ENCODE data around the gene EFCAB6. TPM values are rescaled to one million over a fixed set of nuclear protein-coding genes. Genes with fewer than 3 reads are reported as not detected.

EFCAB6 gene
- total and polyA plus RNA-seq, 7 experiments from 2014 or later = 0.08 to 1.4 (median 0.39) TPM; not detected in 1

DNA sequence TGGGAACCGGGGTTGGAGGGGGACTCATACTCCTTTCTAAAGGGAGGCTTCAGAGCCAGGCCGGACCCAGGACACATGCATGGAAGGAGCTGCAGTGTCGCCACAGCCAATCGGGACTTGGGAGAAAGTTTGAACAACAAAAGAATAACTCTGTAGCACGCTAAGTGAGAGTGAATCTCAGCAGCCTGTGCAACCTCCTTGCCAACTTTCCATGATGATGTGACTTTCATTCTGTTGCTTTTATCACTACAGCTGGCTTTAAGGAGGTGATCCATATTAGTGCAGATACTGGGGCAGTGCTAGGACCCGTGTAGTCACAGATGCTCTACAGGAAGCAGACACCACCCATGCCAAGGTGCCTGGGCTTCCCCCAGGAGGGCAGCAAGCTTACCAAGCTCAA is 243.0 kb downstream of the EFCAB6 start:
- POLR2A ChIA-PET = no interaction called here
- no peaks in the 10 kb centered on the region for H3K27me3 ChIP-seq (ENCODE audit: control insufficient read depth in 2 of 2, insufficient read depth in 2 of 2, low read length in 2 of 2)
- no peak for DNase-seq

DNA sequence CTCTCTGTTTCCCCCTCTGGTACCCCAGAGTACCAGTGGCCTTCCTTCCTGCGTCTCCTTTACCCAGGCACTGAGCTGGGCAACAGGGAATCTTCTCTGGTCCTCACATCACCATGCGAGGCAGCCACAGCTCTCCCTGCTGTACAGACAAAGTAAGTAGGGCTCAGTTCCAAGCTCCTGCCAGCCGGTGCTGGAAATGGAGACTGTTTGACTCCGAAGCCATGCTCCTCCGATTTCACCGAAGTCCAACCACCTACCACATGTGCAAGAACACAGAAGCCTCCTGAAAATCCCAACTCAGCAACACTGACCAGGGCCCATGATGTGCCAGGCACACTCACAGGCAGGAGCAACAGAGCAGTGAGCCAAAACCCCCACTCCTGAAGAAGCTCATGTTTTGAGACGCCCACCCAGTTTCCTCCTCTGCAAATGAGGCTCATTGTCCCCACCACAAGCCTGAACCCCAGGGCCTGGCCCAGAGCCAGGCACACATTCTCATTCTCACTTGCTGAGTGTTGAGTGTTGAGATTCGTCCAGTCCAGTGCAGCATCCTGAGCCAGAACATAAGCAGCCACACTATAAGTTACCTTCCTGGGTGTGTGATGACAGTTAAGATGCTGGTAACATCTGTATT is 244.3 kb downstream of the EFCAB6 start:
- H3K9me3 ChIP-seq (ENCODE audit: control insufficient read depth in 2 of 3, low read length in 3 of 3) = no peaks in the 10 kb centered on the region
- H3K27ac ChIP-seq (ENCODE audit: low read depth, low read length) = no peak overlapping the region
- DNase-seq (no peak), ATAC-seq (no peak)
- no peak overlapping the region for H3K27ac Mint-ChIP-seq
- H3K4me3 ChIP-seq (ENCODE audit: low read length) = no peak overlapping the region
- H3K27me3 ChIP-seq (ENCODE audit: control insufficient read depth in 2 of 2, insufficient read depth in 2 of 2, low read length in 2 of 2) = no peaks in the 10 kb centered on the region
- peaks cover 0 to 3% (median 0%) of the 10 kb centered on the region in 7 donors for H3K4me1 Mint-ChIP-seq
- no peak overlapping the region for H3K4me3 Mint-ChIP-seq
- ChIA-PET CTCF (no interaction called here), POLR2A (no interaction called here)
- H3K36me3 Mint-ChIP-seq = no peaks in the 10 kb centered on the region
- peaks cover 0 to 9% (median 4%) of the 10 kb centered on the region in 5 donors for H3K27me3 Mint-ChIP-seq
- intact Hi-C loops (cut with micrococcal nuclease) = no loop called here
- peaks cover 0 to 4% (median 0%) of the 10 kb centered on the region in 11 donors for H3K9me3 Mint-ChIP-seq
- no peaks in the 10 kb centered on the region for H3K4me1 ChIP-seq (ENCODE audit: control insufficient read depth in 2 of 2, insufficient read depth in 2 of 2, low read length in 2 of 2)
- no peaks in the 10 kb centered on the region for H3K36me3 ChIP-seq (ENCODE audit: control insufficient read depth in 2 of 3, insufficient read depth in 3 of 3, low read length in 3 of 3)

More for the DNA sequence above, 243.0 kb downstream of the EFCAB6 start:
- CTCF ChIA-PET = no interaction called here
- H3K27ac Mint-ChIP-seq = no peak overlapping the region
- peaks cover 0 to 4% (median 0%) of the 10 kb centered on the region in 11 donors for H3K9me3 Mint-ChIP-seq
- H3K4me1 Mint-ChIP-seq = peaks cover 0 to 3% (median 0%) of the 10 kb centered on the region in 7 donors
- no peak overlapping the region for H3K4me3 Mint-ChIP-seq
- no peaks in the 10 kb centered on the region for H3K4me1 ChIP-seq (ENCODE audit: control insufficient read depth in 2 of 2, insufficient read depth in 2 of 2, low read length in 2 of 2)
- intact Hi-C loops (cut with micrococcal nuclease) = no loop called here
- H3K27ac ChIP-seq (ENCODE audit: low read depth, low read length) = no peak overlapping the region
- H3K27me3 Mint-ChIP-seq = peaks cover 3 to 15% (median 8%) of the 10 kb centered on the region in 5 donors
- no peak overlapping the region for H3K4me3 ChIP-seq (ENCODE audit: low read length)
- no peaks in the 10 kb centered on the region for H3K36me3 ChIP-seq (ENCODE audit: control insufficient read depth in 2 of 3, insufficient read depth in 3 of 3, low read length in 3 of 3)
- no peaks in the 10 kb centered on the region for H3K9me3 ChIP-seq (ENCODE audit: control insufficient read depth in 2 of 3, low read length in 3 of 3)
- H3K36me3 Mint-ChIP-seq = no peaks in the 10 kb centered on the region
- ATAC-seq = no peak

DNA sequence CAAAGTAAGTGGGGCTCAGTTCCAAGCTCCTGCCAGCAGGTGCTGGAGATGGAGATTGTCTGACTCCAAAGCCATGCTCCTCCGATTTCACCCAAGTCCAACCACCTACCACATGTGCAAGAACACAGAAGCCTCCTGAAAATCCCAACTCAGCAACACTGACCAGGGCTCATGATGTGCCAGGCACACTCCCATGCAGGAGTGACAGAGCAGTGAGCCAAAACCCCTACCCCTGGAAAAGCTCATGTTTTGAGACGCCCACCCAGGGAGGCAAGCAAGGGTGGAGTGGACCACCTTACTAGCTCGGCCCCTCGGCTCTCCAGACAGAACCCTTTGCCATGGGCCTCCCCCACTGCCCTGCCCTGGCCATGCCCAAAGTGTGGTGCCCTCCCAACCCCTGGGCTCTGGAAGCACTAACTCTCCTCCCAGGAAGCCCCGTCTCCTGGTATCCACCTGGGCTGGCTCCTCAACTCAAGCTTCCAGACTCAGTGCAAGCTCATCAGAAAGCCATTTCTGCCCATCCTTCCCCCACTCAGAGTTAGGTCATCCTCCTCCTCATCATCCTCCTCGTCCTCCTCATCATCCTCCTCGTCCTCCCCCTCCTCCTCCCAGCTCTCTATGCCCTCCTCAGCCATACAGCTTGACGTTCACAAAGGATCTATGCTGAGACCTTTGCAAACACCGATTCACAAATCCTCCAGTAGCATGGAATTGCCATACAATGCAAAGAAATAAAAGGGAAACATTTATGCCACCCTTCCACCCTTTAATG is 245.4 kb downstream of the EFCAB6 start:
- intact Hi-C loops (cut with micrococcal nuclease) = no loop called here

DNA sequence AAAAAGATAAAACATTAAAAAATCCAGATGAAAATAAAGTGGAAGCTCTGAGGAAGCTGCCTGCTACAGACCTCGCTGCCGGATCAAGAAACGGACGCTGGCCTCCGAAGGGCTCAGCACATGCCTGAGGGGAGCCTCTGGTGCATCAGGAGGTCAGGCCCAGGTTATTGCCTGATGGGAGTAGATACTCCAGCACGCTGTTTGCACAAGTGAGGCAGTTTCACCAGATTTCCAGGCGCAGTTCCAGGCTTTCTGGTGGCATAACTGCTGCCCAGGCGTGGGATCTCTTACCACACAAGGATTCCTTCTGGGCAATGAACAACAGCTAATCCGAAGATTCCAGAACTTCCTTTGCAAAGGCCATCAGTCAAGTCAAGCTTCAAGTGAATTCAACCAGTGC is 246.1 kb downstream of the EFCAB6 start:
- Histone ChIP-seq H3K4me1 (ENCODE audit: control insufficient read depth in 2 of 2, insufficient read depth in 2 of 2, low read length in 2 of 2) (no peaks in the 10 kb centered on the region), H3K4me3 (ENCODE audit: low read length) (no peak overlapping the region), H3K27me3 (ENCODE audit: control insufficient read depth in 2 of 2, insufficient read depth in 2 of 2, low read length in 2 of 2) (no peaks in the 10 kb centered on the region), H3K27ac (ENCODE audit: low read depth, low read length) (no peak overlapping the region), H3K36me3 (ENCODE audit: control insufficient read depth in 2 of 3, insufficient read depth in 3 of 3, low read length in 3 of 3) (no peaks in the 10 kb centered on the region), H3K9me3 (ENCODE audit: control insufficient read depth in 2 of 3, low read length in 3 of 3) (no peaks in the 10 kb centered on the region)
- H3K4me3 Mint-ChIP-seq = no peak overlapping the region
- ChIA-PET POLR2A (no interaction called here), CTCF (no interaction called here)
- H3K9me3 Mint-ChIP-seq = peaks cover 0 to 4% (median 0%) of the 10 kb centered on the region in 11 donors
- intact Hi-C loops (cut with micrococcal nuclease) = no loop called here
- no peaks in the 10 kb centered on the region for H3K36me3 Mint-ChIP-seq
- ATAC-seq = no peak
- H3K4me1 Mint-ChIP-seq = peaks cover 0 to 3% (median 0%) of the 10 kb centered on the region in 7 donors
- no peak overlapping the region for H3K27ac Mint-ChIP-seq
- H3K27me3 Mint-ChIP-seq = peaks cover 0 to 2% (median 0%) of the 10 kb centered on the region in 5 donors
- DNase-seq = no peak

More for the DNA sequence above, 245.4 kb downstream of the EFCAB6 start:
- Mint-ChIP-seq H3K27me3 (peaks cover 0 to 2% (median 0%) of the 10 kb centered on the region in 5 donors), H3K4me3 (no peak overlapping the region), H3K27ac (no peak overlapping the region), H3K9me3 (peaks cover 0 to 4% (median 0%) of the 10 kb centered on the region in 11 donors), H3K4me1 (peaks cover 0 to 3% (median 0%) of the 10 kb centered on the region in 7 donors), H3K36me3 (no peaks in the 10 kb centered on the region)
- ChIA-PET POLR2A (no interaction called here), CTCF (no interaction called here)
- Histone ChIP-seq H3K36me3 (ENCODE audit: control insufficient read depth in 2 of 3, insufficient read depth in 3 of 3, low read length in 3 of 3) (no peaks in the 10 kb centered on the region), H3K9me3 (ENCODE audit: control insufficient read depth in 2 of 3, low read length in 3 of 3) (no peaks in the 10 kb centered on the region), H3K27ac (ENCODE audit: low read depth, low read length) (no peak overlapping the region), H3K27me3 (ENCODE audit: control insufficient read depth in 2 of 2, insufficient read depth in 2 of 2, low read length in 2 of 2) (no peaks in the 10 kb centered on the region), H3K4me3 (ENCODE audit: low read length) (no peak overlapping the region), H3K4me1 (ENCODE audit: control insufficient read depth in 2 of 2, insufficient read depth in 2 of 2, low read length in 2 of 2) (no peaks in the 10 kb centered on the region)
- ATAC-seq = no peak
- no peak for DNase-seq

DNA sequence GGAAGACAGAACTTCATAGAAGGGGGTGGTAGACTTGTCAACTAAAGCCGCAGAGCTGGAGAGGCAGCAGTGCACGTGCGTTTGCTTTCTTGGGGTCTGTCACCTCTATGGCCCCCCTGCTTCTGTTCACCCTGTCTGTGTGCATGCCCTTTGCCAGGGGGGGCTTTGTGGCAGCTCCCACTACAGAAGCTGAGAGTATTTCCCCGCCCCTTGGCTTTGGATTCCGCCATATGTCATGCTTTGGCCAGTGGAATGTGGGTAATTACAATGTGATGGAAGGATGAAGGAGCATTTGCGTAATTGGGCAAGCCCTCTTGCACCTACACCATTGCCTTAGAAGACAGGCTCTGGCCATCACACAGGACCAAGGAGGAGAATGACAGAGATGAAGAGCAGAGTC is 247.2 kb downstream of the EFCAB6 start:
- Mint-ChIP-seq H3K9me3 (peaks cover 0 to 4% (median 0%) of the 10 kb centered on the region in 11 donors), H3K36me3 (no peaks in the 10 kb centered on the region), H3K4me1 (no peaks in the 10 kb centered on the region), H3K4me3 (no peak overlapping the region), H3K27ac (no peak overlapping the region), H3K27me3 (peaks cover 0 to 10% (median 0%) of the 10 kb centered on the region in 5 donors)
- CTCF ChIA-PET = no interaction called here
- DNase-seq = no peak
- Histone ChIP-seq H3K4me1 (ENCODE audit: control insufficient read depth in 2 of 2, insufficient read depth in 2 of 2, low read length in 2 of 2) (no peaks in the 10 kb centered on the region), H3K27me3 (ENCODE audit: control insufficient read depth in 2 of 2, insufficient read depth in 2 of 2, low read length in 2 of 2) (no peaks in the 10 kb centered on the region), H3K27ac (ENCODE audit: low read depth, low read length) (no peak overlapping the region), H3K36me3 (ENCODE audit: control insufficient read depth in 2 of 3, insufficient read depth in 3 of 3, low read length in 3 of 3) (no peaks in the 10 kb centered on the region), H3K4me3 (ENCODE audit: low read length) (no peak overlapping the region), H3K9me3 (ENCODE audit: control insufficient read depth in 2 of 3, low read length in 3 of 3) (no peaks in the 10 kb centered on the region)
- intact Hi-C loops (cut with micrococcal nuclease) = no loop called here
- ATAC-seq = no peak
- POLR2A ChIA-PET = no interaction called here

DNA sequence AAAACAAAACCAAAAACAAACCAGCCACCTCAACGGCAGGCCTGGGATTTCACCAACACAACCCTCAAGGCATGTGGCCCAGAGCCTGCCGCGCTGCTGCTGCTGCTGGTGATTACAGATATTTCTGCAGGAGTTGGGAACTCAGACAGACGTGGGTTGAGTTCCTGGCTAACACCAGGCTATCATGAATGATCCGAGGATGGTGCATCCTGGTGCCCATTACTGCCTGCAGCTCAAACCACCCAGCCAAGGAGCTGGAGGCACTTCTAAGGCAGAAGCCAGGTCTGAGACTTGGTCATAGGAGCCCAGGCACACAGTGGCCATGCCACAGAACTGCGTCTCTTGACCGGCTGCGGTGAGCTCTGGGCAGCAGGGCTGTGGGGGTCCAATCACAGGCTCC is 248.5 kb downstream of the EFCAB6 start:
- DNase-seq = no peak
- H3K27ac ChIP-seq (ENCODE audit: low read depth, low read length) = no peak overlapping the region
- no peaks in the 10 kb centered on the region for H3K4me1 Mint-ChIP-seq
- H3K36me3 ChIP-seq (ENCODE audit: control insufficient read depth in 2 of 3, insufficient read depth in 3 of 3, low read length in 3 of 3) = no peaks in the 10 kb centered on the region
- H3K27me3 Mint-ChIP-seq = peaks cover 0 to 10% (median 0%) of the 10 kb centered on the region in 5 donors
- intact Hi-C loops (cut with micrococcal nuclease) = no loop called here
- CTCF ChIA-PET = no interaction called here
- H3K9me3 ChIP-seq (ENCODE audit: control insufficient read depth in 2 of 3, low read length in 3 of 3) = no peaks in the 10 kb centered on the region
- no peak overlapping the region for H3K27ac Mint-ChIP-seq
- POLR2A ChIA-PET = no interaction called here
- H3K4me3 Mint-ChIP-seq = no peak overlapping the region
- ATAC-seq = no peak
- H3K36me3 Mint-ChIP-seq = no peaks in the 10 kb centered on the region
- no peaks in the 10 kb centered on the region for H3K27me3 ChIP-seq (ENCODE audit: control insufficient read depth in 2 of 2, insufficient read depth in 2 of 2, low read length in 2 of 2)
- no peaks in the 10 kb centered on the region for H3K4me1 ChIP-seq (ENCODE audit: control insufficient read depth in 2 of 2, insufficient read depth in 2 of 2, low read length in 2 of 2)
- H3K4me3 ChIP-seq (ENCODE audit: low read length) = no peak overlapping the region
- peaks cover 0 to 4% (median 0%) of the 10 kb centered on the region in 11 donors for H3K9me3 Mint-ChIP-seq

DNA sequence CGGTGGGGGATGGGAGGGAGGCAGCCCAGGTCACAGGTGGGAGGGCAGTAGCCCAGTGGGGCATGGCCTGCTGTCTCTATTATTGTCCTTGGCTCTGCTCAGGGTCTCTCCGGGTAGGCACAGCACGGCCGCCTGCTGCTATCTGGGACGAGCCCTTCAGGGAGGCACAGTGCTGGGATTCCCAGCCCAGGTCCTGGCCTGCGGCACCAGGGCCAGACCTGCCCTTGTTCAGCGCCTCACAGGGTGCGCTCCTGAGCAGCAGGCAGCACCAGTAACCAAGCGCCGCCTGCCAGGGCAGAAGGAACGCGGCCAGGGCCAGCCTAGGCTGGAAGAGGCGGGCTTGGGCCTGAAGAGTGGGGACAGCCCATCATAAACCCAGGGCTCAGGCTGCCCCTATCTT is 249.3 kb downstream of the EFCAB6 start:
- Mint-ChIP-seq H3K27me3 (peaks cover 0 to 10% (median 0%) of the 10 kb centered on the region in 5 donors), H3K9me3 (peaks cover 0 to 4% (median 0%) of the 10 kb centered on the region in 11 donors)
- POLR2A ChIA-PET = no interaction called here

More for the DNA sequence above, 249.3 kb downstream of the EFCAB6 start:
- Histone ChIP-seq H3K9me3 (ENCODE audit: control insufficient read depth in 2 of 3, low read length in 3 of 3) (no peaks in the 10 kb centered on the region), H3K27me3 (ENCODE audit: control insufficient read depth in 2 of 2, insufficient read depth in 2 of 2, low read length in 2 of 2) (no peaks in the 10 kb centered on the region), H3K36me3 (ENCODE audit: control insufficient read depth in 2 of 3, insufficient read depth in 3 of 3, low read length in 3 of 3) (no peaks in the 10 kb centered on the region), H3K4me3 (ENCODE audit: low read length) (no peak overlapping the region), H3K4me1 (ENCODE audit: control insufficient read depth in 2 of 2, insufficient read depth in 2 of 2, low read length in 2 of 2) (no peaks in the 10 kb centered on the region), H3K27ac (ENCODE audit: low read depth, low read length) (no peak overlapping the region)
- Mint-ChIP-seq H3K36me3 (no peaks in the 10 kb centered on the region), H3K4me3 (no peak overlapping the region), H3K4me1 (no peaks in the 10 kb centered on the region), H3K27ac (no peak overlapping the region)
- CTCF ChIA-PET = no interaction called here
- no peak for DNase-seq
- intact Hi-C loops (cut with micrococcal nuclease) = no loop called here
- no peak for ATAC-seq

Data from naive thymus-derived CD4-positive, alpha-beta T cell (primary cell).